ENCODE data around the gene MOB1A. TPM values are rescaled to one million over a fixed set of nuclear protein-coding genes. Genes with fewer than 3 reads are reported as not detected.
A peak's percentile ranks its signal among the peaks of the same experiment; 100 is the strongest.

The MOB1A gene
- total RNA-seq, 1 experiment from 2014 or later = 88.2 TPM

DNA sequence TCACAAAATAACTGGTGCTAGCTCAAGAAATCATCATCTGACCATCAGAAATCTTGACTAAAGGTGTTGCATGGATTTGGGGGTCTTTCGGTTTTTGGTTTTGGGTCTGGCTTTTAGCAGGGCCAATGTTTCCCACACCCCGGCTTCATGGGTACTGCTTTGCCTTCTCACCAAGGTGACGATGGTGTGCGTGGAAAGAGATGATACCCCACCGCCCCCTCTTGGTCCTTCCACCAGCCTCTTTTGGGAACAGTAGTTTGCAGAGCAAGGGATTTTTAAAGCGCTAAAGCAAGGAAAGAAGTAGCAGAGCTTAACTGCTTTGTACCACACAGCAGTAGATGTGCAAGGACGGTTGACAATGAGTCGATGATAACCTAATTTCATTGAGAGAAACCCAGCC is 73.3 kb downstream of the MOB1A start:
- TF ChIP-seq ZNF232 (CRISPR knock-in tag; IDR thresholded peaks at IDR 0.05) = no peak
- TF ChIP-seq, protein P1, sequence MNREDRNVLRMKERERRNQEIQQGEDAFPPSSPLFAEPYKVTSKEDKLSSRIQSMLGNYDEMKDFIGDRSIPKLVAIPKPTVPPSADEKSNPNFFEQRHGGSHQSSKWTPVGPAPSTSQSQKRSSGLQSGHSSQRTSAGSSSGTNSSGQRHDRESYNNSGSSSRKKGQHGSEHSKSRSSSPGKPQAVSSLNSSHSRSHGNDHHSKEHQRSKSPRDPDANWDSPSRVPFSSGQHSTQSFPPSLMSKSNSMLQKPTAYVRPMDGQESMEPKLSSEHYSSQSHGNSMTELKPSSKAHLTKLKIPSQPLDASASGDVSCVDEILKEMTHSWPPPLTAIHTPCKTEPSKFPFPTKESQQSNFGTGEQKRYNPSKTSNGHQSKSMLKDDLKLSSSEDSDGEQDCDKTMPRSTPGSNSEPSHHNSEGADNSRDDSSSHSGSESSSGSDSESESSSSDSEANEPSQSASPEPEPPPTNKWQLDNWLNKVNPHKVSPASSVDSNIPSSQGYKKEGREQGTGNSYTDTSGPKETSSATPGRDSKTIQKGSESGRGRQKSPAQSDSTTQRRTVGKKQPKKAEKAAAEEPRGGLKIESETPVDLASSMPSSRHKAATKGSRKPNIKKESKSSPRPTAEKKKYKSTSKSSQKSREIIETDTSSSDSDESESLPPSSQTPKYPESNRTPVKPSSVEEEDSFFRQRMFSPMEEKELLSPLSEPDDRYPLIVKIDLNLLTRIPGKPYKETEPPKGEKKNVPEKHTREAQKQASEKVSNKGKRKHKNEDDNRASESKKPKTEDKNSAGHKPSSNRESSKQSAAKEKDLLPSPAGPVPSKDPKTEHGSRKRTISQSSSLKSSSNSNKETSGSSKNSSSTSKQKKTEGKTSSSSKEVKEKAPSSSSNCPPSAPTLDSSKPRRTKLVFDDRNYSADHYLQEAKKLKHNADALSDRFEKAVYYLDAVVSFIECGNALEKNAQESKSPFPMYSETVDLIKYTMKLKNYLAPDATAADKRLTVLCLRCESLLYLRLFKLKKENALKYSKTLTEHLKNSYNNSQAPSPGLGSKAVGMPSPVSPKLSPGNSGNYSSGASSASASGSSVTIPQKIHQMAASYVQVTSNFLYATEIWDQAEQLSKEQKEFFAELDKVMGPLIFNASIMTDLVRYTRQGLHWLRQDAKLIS (CRISPR knock-in tag; IDR thresholded peaks at IDR 0.05; ENCODE audit: borderline replicate concordance) = no peak
- TF ChIP-seq, protein P2, sequence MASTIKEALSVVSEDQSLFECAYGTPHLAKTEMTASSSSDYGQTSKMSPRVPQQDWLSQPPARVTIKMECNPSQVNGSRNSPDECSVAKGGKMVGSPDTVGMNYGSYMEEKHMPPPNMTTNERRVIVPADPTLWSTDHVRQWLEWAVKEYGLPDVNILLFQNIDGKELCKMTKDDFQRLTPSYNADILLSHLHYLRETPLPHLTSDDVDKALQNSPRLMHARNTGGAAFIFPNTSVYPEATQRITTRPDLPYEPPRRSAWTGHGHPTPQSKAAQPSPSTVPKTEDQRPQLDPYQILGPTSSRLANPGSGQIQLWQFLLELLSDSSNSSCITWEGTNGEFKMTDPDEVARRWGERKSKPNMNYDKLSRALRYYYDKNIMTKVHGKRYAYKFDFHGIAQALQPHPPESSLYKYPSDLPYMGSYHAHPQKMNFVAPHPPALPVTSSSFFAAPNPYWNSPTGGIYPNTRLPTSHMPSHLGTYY (CRISPR knock-in tag; IDR thresholded peaks at IDR 0.05) = no peak
- no peak overlapping the region; the same call in 1 of the 2 replicates for H3K27ac Mint-ChIP-seq
- H3K36me3 Mint-ChIP-seq = peaks cover 8% of the 10 kb centered on the region
- CTCF ChIA-PET = interaction anchor here (0.8 to 2.7 kb wide), 4 partner anchors 15 to 198 kb away, joined by 3 to 13 read pairs (median 7); no protein-coding TSS in a partner anchor
- ATAC-seq = peak; percentile 13; the same call in 1 of the 2 replicates
- POLR2A ChIA-PET = no interaction called here
- no peaks in the 10 kb centered on the region for H3K9me3 Mint-ChIP-seq
- no peak for DNase-seq (ENCODE audit: low spot score)
- H3K4me1 Mint-ChIP-seq = peaks cover 27% of the 10 kb centered on the region
- H3K27me3 Mint-ChIP-seq (ENCODE audit: low read depth) = no peaks in the 10 kb centered on the region
- no peak overlapping the region for H3K4me3 Mint-ChIP-seq

DNA sequence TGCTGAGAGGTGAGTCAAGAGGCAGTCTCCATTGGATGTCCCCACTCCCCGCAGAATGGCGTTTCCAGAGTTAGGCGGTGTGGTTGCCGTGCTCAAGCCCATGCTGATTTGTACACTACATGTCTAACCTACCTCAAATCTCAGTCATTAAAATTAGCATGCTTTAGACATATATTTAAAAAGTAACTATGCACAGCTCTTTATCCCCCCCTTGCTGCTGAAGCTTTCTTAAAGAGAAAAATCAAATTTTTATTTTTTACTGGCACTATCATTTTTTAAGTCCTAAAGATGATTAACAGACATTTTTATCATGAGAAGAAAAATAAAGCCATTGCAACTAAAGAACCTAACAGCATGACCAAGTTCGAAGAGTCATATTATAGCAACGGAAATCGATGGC is 73.8 kb downstream of the MOB1A start:
- Mint-ChIP-seq H3K4me1 (peaks cover 27% of the 10 kb centered on the region), H3K27ac (no peak overlapping the region), H3K9me3 (no peaks in the 10 kb centered on the region), H3K27me3 (ENCODE audit: low read depth) (no peaks in the 10 kb centered on the region), H3K4me3 (no peak overlapping the region), H3K36me3 (peaks cover 11% of the 10 kb centered on the region)
- DNase-seq (ENCODE audit: low spot score) = no peak
- POLR2A ChIA-PET = no interaction called here
- no peak for ATAC-seq
- CTCF ChIA-PET = interaction anchor here (0.8 to 2.7 kb wide), 4 partner anchors 15 to 197 kb away, joined by 3 to 13 read pairs (median 6); no protein-coding TSS in a partner anchor
- TF ChIP-seq NR2C2 (CRISPR knock-in tag; IDR thresholded peaks at IDR 0.05) = no peak
- TF ChIP-seq, protein P3, sequence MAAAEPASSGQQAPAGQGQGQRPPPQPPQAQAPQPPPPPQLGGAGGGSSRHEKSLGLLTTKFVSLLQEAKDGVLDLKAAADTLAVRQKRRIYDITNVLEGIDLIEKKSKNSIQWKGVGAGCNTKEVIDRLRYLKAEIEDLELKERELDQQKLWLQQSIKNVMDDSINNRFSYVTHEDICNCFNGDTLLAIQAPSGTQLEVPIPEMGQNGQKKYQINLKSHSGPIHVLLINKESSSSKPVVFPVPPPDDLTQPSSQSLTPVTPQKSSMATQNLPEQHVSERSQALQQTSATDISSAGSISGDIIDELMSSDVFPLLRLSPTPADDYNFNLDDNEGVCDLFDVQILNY (CRISPR knock-in tag; IDR thresholded peaks at IDR 0.05) = no peak
- TF ChIP-seq MYBL2 (CRISPR knock-in tag; IDR thresholded peaks at IDR 0.05) = no peak
- TF ChIP-seq, protein P4, sequence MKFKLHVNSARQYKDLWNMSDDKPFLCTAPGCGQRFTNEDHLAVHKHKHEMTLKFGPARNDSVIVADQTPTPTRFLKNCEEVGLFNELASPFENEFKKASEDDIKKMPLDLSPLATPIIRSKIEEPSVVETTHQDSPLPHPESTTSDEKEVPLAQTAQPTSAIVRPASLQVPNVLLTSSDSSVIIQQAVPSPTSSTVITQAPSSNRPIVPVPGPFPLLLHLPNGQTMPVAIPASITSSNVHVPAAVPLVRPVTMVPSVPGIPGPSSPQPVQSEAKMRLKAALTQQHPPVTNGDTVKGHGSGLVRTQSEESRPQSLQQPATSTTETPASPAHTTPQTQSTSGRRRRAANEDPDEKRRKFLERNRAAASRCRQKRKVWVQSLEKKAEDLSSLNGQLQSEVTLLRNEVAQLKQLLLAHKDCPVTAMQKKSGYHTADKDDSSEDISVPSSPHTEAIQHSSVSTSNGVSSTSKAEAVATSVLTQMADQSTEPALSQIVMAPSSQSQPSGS (CRISPR knock-in tag; IDR thresholded peaks at IDR 0.05; ENCODE audit: borderline replicate concordance, low read depth) = no peak
- no peak for TF ChIP-seq CBFB (CRISPR knock-in tag; IDR thresholded peaks at IDR 0.05; ENCODE audit: low read depth)
- TF ChIP-seq, protein P5, sequence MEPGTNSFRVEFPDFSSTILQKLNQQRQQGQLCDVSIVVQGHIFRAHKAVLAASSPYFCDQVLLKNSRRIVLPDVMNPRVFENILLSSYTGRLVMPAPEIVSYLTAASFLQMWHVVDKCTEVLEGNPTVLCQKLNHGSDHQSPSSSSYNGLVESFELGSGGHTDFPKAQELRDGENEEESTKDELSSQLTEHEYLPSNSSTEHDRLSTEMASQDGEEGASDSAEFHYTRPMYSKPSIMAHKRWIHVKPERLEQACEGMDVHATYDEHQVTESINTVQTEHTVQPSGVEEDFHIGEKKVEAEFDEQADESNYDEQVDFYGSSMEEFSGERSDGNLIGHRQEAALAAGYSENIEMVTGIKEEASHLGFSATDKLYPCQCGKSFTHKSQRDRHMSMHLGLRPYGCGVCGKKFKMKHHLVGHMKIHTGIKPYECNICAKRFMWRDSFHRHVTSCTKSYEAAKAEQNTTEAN (CRISPR knock-in tag; IDR thresholded peaks at IDR 0.05) = no peak
- TF ChIP-seq, protein P2 (CRISPR knock-in tag; IDR thresholded peaks at IDR 0.05) = no peak
- no peak for TF ChIP-seq IRF2 (CRISPR knock-in tag; IDR thresholded peaks at IDR 0.05; ENCODE audit: borderline replicate concordance, low read depth)
- TF ChIP-seq, protein P6, sequence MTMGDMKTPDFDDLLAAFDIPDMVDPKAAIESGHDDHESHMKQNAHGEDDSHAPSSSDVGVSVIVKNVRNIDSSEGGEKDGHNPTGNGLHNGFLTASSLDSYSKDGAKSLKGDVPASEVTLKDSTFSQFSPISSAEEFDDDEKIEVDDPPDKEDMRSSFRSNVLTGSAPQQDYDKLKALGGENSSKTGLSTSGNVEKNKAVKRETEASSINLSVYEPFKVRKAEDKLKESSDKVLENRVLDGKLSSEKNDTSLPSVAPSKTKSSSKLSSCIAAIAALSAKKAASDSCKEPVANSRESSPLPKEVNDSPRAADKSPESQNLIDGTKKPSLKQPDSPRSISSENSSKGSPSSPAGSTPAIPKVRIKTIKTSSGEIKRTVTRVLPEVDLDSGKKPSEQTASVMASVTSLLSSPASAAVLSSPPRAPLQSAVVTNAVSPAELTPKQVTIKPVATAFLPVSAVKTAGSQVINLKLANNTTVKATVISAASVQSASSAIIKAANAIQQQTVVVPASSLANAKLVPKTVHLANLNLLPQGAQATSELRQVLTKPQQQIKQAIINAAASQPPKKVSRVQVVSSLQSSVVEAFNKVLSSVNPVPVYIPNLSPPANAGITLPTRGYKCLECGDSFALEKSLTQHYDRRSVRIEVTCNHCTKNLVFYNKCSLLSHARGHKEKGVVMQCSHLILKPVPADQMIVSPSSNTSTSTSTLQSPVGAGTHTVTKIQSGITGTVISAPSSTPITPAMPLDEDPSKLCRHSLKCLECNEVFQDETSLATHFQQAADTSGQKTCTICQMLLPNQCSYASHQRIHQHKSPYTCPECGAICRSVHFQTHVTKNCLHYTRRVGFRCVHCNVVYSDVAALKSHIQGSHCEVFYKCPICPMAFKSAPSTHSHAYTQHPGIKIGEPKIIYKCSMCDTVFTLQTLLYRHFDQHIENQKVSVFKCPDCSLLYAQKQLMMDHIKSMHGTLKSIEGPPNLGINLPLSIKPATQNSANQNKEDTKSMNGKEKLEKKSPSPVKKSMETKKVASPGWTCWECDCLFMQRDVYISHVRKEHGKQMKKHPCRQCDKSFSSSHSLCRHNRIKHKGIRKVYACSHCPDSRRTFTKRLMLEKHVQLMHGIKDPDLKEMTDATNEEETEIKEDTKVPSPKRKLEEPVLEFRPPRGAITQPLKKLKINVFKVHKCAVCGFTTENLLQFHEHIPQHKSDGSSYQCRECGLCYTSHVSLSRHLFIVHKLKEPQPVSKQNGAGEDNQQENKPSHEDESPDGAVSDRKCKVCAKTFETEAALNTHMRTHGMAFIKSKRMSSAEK (CRISPR knock-in tag; IDR thresholded peaks at IDR 0.05; ENCODE audit: borderline replicate concordance) = no peak
- TF ChIP-seq, protein P7, sequence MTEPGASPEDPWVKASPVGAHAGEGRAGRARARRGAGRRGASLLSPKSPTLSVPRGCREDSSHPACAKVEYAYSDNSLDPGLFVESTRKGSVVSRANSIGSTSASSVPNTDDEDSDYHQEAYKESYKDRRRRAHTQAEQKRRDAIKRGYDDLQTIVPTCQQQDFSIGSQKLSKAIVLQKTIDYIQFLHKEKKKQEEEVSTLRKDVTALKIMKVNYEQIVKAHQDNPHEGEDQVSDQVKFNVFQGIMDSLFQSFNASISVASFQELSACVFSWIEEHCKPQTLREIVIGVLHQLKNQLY (CRISPR knock-in tag; IDR thresholded peaks at IDR 0.05) = no peak
- TF ChIP-seq, protein P8, sequence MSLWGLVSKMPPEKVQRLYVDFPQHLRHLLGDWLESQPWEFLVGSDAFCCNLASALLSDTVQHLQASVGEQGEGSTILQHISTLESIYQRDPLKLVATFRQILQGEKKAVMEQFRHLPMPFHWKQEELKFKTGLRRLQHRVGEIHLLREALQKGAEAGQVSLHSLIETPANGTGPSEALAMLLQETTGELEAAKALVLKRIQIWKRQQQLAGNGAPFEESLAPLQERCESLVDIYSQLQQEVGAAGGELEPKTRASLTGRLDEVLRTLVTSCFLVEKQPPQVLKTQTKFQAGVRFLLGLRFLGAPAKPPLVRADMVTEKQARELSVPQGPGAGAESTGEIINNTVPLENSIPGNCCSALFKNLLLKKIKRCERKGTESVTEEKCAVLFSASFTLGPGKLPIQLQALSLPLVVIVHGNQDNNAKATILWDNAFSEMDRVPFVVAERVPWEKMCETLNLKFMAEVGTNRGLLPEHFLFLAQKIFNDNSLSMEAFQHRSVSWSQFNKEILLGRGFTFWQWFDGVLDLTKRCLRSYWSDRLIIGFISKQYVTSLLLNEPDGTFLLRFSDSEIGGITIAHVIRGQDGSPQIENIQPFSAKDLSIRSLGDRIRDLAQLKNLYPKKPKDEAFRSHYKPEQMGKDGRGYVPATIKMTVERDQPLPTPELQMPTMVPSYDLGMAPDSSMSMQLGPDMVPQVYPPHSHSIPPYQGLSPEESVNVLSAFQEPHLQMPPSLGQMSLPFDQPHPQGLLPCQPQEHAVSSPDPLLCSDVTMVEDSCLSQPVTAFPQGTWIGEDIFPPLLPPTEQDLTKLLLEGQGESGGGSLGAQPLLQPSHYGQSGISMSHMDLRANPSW (CRISPR knock-in tag; conservative IDR thresholded peaks at IDR 0.05; ENCODE audit: low read depth) = no peak
- no peak for TF ChIP-seq JAZF1 (CRISPR knock-in tag; IDR thresholded peaks at IDR 0.05)
